Measurements from ENCODE around the gene DECR2.
"Not testable (repeated sequence)": the region's sequence is repeated elsewhere in the genome, so short reads cannot be mapped to it uniquely, and the experiment has no call there.

The DECR2 gene

DNA sequence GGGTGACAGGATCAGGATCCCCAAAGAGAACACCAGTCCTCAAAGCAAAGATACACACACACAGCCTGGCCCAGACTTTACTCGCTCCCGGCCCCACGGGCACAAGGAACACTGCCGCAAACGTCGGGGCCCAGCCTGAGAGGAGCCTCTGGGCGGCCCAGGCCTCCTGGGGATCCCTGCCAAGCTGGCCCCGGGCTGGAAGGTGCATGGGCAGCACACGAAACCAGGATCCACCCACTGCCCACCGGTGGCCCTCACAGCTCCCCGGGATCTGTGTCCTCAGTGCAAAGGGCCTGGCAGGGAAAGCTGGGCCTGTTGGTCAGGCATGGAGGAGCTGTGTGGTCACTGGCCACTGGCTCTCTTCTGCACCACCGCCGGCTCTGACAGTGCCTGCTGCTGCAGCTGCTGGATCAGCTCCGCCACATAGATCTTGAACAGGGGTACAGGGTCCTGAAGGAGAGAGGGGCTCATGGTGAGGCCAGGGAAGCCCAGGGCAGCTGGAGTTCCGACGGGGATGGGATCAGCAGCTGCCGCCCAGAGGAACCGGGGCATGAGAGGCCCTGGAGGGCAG, 34.3 kb upstream of the DECR2 start:
- no peak for DNase-seq

DNA sequence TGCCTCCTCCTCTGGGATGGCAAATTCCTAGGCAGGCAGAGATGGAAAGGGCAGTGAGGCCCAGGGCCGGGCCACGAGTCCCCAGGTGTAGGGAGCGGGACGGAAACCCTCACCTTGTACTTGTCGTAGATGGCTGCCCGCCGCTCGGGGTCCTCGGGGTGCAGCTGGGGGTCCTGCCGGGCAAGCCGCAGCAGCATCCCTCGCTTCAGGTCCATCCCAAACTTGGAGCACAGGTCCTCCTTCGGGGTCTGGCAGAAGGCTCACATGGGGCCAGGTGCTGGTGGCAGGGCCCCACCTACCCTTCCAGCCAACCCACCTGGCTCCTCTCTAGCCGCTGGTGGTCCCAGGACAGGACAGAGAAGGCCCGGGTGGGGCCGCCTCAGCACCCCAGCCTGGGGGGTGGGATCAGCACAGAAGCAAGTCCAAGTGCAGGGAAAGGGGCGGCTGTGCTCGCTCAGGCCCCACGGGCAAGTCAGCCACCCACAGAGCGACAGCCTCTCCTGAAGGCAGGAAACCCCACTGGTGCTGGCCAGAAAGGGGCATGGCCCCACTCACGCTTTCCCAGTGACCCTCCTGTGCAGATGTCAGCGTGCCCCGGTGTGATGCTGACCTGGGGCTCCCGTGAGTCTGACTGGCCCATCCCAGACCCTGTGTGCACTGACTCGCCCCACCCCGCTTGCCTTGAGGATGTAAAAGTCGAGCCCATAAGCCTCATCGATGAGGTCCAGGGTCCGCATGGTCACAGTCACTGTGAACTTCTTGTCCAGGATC, 33.1 kb upstream of the DECR2 start:
- no peak for DNase-seq

- no peak for DNase-seq
Measured at GRCh38 chr16:369275-369865, 32.3 kb upstream of the DECR2 start.

GRCh38 chr16:369866-370436, 31.7 kb upstream of the DECR2 start:
- no peak for DNase-seq

GRCh38 chr16:370443-370842, 31.2 kb upstream of the DECR2 start, which contains the start of gene MRPL28:
Gene MRPL28 (minus strand): TSS chr16:370538. CDS start chr16:370218, 320 bp downstream.
- DNase-seq, result peak; percentile 95

DNA sequence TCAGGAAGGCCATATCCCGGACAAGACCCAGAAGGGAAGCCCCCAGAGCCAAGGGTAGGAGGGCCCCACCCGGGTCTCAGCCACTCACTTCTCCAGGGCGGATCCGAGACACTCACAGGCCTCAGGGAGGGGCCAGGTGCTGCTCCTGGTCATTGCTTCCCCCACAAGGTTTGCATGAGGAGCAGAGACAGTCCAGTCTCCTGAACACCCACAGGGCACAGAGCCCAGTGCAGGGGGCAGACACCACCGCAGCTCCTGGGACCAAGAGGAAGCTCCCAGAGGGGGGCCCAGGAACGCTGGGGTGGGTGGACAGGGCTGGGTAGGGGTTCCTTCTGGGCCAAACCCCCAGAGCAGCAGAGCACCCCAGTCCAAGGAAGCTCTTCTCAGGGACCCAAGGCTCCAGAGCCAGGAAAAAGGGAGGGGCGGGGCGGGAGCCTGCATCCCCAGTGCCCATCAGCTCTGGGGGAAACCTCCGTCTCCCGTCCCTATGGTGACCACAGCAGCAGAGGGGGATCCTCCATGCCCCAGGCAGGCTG, 30.6 kb upstream of the DECR2 start:
- no peak for DNase-seq

GRCh38 chr16:371515-372301, 30.0 kb upstream of the DECR2 start:
- DNase-seq, result no peak

DNA sequence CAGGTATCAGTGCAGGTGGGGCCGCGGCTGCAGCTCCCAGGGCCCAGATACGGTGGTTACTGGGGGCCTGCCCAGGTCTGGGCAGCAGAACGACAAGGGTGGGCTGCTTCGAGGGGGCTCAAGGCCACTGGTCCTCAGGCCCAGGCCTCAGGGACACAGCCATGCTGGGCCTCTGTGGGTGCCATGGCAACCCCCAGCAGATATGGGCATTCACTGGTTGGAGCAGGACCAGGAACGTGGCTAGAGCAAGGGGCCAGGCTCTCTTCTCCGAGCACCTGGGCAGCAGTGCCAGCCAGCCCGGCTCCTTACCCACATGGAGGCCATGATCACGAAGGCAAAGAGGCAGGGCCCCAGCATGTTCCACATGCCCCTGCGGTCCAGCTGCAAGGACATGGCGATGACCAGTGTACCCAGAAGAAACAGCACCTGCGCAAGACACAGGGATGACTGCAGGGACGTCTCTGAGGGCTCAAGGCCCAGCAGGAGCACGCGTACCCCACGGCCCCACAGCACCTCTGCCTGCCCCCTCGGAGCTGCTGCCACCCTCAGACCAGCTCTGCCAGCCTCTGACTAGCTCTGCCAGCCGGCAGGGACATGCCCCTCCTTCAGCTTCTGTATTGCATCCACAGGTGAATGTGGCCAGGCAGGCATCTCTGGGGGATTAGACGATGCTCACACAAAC, 29.2 kb upstream of the DECR2 start:
- DNase-seq, result no peak

DNA sequence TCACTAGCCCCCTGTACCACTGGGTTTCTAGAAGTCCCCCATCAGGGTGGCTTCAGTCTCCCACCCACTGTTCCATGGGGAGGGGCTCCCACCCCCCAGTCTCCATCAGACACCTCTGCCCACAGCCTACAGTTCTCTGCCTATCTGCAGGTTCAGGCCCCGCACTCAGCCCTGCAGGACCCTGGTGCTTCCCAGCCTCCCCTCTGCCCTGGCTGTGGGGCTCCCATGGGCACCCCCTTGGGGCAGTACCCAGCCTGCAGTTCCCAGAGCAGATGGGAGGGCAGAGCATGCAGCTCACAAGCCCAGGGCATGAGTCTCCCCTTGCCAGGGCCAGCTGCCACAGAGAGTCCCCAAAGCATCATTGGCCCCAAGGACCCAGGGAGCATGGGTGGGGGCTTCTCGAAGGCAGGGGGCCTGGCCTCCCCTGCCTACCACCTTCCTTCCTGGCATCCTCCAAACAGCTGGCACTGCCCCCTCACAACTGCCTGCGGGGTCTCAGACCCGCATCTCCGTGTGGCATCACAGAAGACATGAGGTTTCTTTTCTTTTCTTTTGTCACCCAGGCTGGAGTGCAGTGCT, 28.6 kb upstream of the DECR2 start:
- no peak for DNase-seq

DNA sequence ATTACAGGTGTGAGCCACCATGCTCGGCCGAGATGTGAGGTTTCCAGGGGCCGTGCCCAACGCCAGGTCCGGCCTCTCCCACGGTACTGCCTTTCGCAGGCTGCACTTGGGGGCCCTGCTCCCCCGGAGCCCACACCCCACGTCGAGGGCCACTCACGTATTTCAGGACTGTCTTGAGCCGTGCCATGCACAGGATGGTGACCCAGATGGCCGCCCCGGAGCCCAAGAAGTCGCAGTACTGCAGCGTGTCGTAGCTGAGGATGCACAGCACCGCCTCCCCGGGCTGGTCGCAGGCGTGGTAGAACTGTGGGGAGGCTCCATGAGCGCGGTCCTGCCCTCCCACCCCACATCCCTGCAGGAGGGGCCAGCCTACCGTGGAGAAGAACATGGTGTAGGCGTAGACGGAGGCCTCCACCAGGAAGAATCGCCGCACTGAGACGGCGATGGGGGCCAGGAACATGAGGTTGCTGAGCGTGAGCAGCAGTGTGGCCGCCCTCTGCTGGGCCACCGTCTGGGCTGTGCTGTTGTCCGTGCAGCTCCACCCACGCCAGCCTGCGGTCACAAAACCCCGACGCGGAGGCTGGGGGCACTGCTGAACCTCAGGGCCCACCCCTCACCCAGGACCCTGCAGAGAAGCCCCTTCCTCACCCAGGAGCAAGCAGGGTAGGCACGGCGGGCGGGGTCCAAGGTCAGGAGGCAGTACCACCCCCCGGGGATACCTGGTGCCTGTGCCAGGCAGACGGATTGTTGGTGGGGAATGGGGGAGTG, 27.7 kb upstream of the DECR2 start:
- DNase-seq, result no peak

- no peak for DNase-seq
Measured at GRCh38 chr16:374616-374926, 27.1 kb upstream of the DECR2 start.

GRCh38 chr16:375212-375611, 26.5 kb upstream of the DECR2 start:
- no peak for DNase-seq

GRCh38 chr16:375927-376816, 25.5 kb upstream of the DECR2 start:
- DNase-seq, result no peak

- DNase-seq, result no peak
Measured at GRCh38 chr16:376817-377418, 24.8 kb upstream of the DECR2 start.

DNA sequence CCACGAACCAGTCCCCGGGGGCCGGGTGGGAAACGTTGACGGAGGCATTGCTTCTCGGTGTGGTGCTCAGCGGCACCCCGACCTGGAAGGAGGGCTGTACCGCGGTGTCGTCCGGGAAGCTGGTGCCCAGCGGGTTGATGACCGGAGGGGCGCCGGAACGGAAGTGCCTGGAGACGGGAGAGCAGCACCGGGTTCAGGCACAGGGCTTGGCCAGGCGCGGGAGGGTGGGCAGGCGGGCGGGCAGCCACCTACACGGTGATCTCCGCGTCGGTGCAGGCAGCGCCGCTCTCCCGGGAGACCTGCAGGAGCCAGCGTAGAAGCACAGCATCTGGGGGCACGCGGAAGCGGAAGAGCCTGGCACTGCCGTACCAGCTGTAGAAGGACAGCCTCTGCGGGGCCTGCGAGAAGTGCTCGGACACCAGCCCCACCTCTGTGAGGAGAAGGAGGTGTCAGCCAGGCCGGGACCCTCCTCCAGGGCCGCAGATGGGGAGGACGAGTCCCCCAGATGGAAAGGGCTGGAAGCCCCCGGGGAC, 24.2 kb upstream of the DECR2 start:
- no peak for DNase-seq

- DNase-seq, result not testable (repeated sequence)
Measured at GRCh38 chr16:378113-378820, 23.4 kb upstream of the DECR2 start.

DNA sequence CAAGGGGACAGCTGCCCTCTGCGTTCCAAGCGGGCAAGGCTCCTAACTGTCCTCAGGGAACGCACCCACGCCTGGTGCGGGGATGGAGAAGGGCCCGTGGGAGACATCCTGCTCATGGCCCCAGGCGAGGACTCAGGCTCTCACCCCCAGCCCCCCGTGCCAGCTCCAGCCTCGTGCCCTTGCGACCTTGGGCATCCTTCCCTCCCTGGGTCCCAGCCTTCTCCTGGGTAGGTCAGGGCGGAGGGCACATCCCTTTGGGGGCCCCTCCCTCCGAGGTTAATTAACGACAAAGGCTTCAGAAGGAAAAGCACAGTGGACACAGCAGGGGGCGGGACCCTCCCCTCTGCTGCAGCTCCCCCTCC, 22.9 kb upstream of the DECR2 start:
- DNase-seq, result no peak

DNA sequence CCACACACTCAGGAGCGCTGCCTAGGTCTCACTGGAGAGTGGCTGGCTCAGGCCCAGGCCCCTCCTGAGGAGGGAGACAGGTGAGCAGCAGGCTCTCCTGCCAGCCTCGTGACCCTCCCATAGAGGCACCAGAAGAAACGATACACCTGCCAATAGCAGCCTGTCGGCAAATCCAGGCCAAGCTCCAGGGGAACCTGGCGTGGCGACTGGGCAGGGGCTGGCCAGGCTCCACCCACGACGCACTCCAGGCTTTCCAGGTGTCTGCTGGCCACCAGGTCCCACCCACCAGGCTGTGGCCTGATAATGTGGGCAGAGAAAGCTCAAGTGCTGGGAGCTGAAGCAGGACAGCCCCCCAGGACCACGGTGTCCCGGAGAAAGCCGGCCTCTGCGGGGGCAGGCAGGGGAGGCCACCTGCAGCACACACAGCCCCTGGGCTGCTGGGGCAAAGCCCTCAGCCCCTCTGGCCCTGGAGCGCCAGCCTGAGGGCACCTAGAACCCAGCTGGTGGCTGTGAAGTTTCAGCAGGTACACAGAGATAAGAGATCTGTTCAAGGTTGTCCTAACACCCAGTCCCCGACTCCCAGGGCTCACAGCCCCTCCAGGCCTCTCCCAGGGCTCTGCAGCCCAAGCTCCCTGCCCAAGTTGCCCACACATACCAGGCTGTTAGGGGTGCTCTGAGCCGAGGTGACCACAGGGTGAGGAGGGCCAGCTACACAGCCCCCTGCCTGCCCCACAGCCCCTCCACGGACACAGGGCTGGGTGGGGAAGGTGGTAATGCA, 22.3 kb upstream of the DECR2 start:
- DNase-seq, result no peak

All from stimulated activated CD4-positive, alpha-beta T cell treated with anti-CD3 and anti-CD28 coated beads, Interleukin-1b, Interleukin-23, amount 100 ng/mL, for 48 hours (primary cell).